ENCODE results near the gene PDE1C.

- TF ChIP-seq, protein P1, sequence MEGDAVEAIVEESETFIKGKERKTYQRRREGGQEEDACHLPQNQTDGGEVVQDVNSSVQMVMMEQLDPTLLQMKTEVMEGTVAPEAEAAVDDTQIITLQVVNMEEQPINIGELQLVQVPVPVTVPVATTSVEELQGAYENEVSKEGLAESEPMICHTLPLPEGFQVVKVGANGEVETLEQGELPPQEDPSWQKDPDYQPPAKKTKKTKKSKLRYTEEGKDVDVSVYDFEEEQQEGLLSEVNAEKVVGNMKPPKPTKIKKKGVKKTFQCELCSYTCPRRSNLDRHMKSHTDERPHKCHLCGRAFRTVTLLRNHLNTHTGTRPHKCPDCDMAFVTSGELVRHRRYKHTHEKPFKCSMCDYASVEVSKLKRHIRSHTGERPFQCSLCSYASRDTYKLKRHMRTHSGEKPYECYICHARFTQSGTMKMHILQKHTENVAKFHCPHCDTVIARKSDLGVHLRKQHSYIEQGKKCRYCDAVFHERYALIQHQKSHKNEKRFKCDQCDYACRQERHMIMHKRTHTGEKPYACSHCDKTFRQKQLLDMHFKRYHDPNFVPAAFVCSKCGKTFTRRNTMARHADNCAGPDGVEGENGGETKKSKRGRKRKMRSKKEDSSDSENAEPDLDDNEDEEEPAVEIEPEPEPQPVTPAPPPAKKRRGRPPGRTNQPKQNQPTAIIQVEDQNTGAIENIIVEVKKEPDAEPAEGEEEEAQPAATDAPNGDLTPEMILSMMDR (conservative IDR thresholded peaks at IDR 0.05 in 1 of 2, IDR thresholded peaks at IDR 0.05 in 1 of 2; ENCODE audit: low read depth in 1 of 2, low read length in 2 of 2) = no peak
- no peak for TF ChIP-seq EZH2 (IDR thresholded peaks at IDR 0.05; ENCODE audit: low read length, missing control alignments)
These were observed 95.9 kb downstream of the PDE1C start for GRCh38 chr7:31974351-31974750.
